Measurements from ENCODE around the gene CNTNAP2.
"Not testable (repeated sequence)": the region's sequence is repeated elsewhere in the genome, so short reads cannot be mapped to it uniquely, and the experiment has no call there.

DNA sequence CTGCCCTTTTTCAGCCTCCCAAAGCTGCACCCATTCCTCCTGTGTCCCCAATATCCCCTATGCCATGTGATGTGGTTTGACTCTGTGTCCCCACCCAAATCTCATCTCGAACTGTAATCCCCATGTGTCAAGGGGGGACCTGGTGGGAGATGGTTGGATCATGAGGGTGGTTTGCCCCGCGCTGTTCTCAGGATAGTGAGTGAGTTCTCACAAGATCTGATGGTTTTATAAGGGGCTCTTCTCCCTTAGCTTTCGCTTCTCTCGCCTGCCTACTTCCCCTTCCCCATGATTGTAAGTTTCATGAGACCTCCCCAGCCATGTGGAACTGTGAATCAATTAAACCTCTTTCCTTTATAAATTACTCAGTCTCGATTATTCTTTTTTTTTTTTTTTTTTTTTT lies 2185.8 kb downstream of the CNTNAP2 start:
- TF ChIP-seq, protein P1, sequence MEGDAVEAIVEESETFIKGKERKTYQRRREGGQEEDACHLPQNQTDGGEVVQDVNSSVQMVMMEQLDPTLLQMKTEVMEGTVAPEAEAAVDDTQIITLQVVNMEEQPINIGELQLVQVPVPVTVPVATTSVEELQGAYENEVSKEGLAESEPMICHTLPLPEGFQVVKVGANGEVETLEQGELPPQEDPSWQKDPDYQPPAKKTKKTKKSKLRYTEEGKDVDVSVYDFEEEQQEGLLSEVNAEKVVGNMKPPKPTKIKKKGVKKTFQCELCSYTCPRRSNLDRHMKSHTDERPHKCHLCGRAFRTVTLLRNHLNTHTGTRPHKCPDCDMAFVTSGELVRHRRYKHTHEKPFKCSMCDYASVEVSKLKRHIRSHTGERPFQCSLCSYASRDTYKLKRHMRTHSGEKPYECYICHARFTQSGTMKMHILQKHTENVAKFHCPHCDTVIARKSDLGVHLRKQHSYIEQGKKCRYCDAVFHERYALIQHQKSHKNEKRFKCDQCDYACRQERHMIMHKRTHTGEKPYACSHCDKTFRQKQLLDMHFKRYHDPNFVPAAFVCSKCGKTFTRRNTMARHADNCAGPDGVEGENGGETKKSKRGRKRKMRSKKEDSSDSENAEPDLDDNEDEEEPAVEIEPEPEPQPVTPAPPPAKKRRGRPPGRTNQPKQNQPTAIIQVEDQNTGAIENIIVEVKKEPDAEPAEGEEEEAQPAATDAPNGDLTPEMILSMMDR (IDR thresholded peaks at IDR 0.05): not testable (repeated sequence)
- not testable (repeated sequence) for TF ChIP-seq EP300 (IDR thresholded peaks at IDR 0.05)

All from tibial nerve (tissue), 4 donors.